Omental fat pad (tissue), 4 donors: ENCODE measurements around the gene METTL9. TPM values are rescaled to one million over a fixed set of nuclear protein-coding genes. Genes with fewer than 3 reads are reported as not detected.
"Not testable (repeated sequence)": the region's sequence is repeated elsewhere in the genome, so short reads cannot be mapped to it uniquely, and the experiment has no call there.

Source experiments
- ATAC-seq: fragments of 150-250 bp; one replicate; pipeline ENCODE4 v1.9.1; 2016; ENCODE audit warnings: mild to moderate bottlenecking, moderate library complexity; ENCODE audit not compliant: low FRiP score
- DNase-seq: peaks from one replicate; pipeline ENCODE4 v3.0.0-alpha.2; 2019; ENCODE audit warnings: low spot score
- total RNA-seq, 4 donors: library from RNA; depleted of rRNA; stranded (reverse); fragments of >200 nt; gene quantifications; one replicate each; pipeline ENCODE4 v1.1.0, GENCODE V29; 2016
- TF ChIP-seq, protein P1 (sequence below), 3 donors: fragments of 450-650 bp; IDR thresholded peaks; one replicate each; pipeline ENCODE4 v1.5.1; 2016 to 2017; ENCODE audit warnings: antibody characterized with exemption in 3 of 3, mild to moderate bottlenecking in 3 of 3, moderate library complexity in 2 of 3

METTL9 gene
- total RNA-seq, 4 donors from 2014 or later, result 98.9 to 195 (median 114) TPM

DNA sequence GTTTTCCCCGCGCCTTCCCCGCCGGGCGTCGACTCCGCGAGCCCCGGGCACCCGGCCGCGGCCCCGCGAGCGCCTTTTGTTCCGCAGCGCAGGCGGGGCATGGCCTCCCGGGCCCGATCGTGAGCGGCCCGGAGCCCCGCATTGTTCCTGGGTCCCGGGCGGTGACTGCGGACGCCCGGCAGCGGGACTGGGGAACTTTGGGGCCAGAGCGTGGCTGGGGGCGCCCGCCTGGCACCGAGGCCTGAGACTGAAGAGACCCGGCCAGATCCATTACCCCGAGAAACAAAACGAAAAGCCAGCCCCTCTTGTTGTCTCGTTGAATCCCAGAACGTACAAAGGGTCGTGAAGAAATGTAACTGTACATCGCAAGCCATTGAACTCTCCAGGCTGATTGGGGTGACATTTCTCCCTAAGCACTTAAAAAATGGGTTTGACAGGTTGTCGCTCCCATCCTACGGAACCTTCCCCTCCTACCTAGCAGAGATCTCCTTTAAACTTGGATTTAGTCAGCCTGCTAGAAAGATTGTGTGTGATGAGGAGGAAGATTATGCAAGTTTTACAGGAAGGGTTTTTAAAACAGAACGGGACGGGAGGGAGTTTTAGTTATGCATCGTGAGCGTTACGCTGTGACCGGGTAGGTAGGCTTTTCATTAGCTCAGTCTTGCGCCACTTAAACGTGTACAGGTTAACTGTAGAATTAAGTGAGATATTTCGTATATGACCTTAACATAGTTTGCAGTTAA, 825 bp downstream of the METTL9 start:
- ATAC-seq, result peak; percentile 29
- no peak for DNase-seq
- TF ChIP-seq, protein P1, sequence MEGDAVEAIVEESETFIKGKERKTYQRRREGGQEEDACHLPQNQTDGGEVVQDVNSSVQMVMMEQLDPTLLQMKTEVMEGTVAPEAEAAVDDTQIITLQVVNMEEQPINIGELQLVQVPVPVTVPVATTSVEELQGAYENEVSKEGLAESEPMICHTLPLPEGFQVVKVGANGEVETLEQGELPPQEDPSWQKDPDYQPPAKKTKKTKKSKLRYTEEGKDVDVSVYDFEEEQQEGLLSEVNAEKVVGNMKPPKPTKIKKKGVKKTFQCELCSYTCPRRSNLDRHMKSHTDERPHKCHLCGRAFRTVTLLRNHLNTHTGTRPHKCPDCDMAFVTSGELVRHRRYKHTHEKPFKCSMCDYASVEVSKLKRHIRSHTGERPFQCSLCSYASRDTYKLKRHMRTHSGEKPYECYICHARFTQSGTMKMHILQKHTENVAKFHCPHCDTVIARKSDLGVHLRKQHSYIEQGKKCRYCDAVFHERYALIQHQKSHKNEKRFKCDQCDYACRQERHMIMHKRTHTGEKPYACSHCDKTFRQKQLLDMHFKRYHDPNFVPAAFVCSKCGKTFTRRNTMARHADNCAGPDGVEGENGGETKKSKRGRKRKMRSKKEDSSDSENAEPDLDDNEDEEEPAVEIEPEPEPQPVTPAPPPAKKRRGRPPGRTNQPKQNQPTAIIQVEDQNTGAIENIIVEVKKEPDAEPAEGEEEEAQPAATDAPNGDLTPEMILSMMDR (IDR thresholded peaks at IDR 0.05), result no peak

GRCh38 chr16:21602785-21603184, 3.4 kb downstream of the METTL9 start:
- TF ChIP-seq, protein P1 (IDR thresholded peaks at IDR 0.05), result no peak
- no peak for DNase-seq
- no peak for ATAC-seq

DNA sequence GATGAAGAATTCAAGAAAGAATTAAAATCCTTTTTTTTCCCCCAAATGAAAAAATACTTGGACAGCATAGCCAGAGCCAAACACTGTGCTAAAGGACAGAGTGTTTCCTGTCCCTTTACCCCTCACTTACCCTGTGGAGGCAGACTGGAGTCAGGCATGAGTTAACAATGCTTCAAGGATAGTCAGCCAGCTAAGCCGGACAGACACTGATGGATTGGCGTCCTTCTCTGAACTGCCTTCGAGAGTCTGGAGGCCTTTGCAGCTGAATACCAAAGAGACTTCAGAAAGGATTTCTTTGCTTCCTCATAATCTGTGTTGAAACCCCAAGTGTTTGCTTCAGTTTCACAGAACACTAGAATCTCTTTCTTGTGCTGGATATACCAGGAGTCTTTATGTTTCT, 4.6 kb downstream of the METTL9 start:
- DNase-seq (no peak), ATAC-seq (no peak)
- TF ChIP-seq, protein P1 (IDR thresholded peaks at IDR 0.05), result no peak

GRCh38 chr16:21605848-21606247, 6.5 kb downstream of the METTL9 start:
- DNase-seq, result not testable (repeated sequence)

GRCh38 chr16:21608639-21609328, 9.4 kb downstream of the METTL9 start:
- ATAC-seq (no peak), DNase-seq (no peak)
- TF ChIP-seq, protein P1 (IDR thresholded peaks at IDR 0.05), result no peak

More at GRCh38 chr16:21605848-21606247, 6.5 kb downstream of the METTL9 start:
- not testable (repeated sequence) for ATAC-seq

DNA sequence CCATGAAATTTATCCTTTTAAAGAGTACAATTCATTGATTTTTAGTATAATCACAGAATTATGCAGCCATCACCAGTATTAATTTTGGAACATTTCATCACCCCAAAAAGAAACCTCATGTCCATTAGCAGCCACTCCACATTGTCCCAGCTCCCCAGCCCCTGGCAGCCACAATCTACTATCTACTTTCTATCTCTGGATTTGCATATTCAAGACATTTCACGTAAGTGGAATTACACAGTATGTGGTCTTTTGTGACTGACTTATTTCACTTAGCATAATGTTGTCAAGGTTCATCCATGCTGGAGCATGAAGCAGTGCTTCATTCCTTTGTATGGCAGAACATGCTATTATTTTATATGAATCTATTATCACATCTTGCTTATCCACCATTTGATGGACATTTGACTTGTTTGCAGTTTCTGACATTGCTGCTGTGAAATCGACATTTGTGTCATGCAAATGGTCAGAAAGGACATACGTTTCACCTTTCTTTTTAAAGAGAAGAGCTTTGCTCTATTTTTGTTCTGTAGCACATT, 10.7 kb downstream of the METTL9 start:
- TF ChIP-seq, protein P1 (IDR thresholded peaks at IDR 0.05), result no peak

GRCh38 chr16:21610766-21611165, 11.4 kb downstream of the METTL9 start:
- no peak for DNase-seq
- TF ChIP-seq, protein P1 (IDR thresholded peaks at IDR 0.05), result no peak
- no peak for ATAC-seq

More for the DNA sequence above, 10.7 kb downstream of the METTL9 start:
- DNase-seq (no peak), ATAC-seq (no peak)
